ENCODE measurements around the gene MYO1G.

Gene MYO1G

DNA sequence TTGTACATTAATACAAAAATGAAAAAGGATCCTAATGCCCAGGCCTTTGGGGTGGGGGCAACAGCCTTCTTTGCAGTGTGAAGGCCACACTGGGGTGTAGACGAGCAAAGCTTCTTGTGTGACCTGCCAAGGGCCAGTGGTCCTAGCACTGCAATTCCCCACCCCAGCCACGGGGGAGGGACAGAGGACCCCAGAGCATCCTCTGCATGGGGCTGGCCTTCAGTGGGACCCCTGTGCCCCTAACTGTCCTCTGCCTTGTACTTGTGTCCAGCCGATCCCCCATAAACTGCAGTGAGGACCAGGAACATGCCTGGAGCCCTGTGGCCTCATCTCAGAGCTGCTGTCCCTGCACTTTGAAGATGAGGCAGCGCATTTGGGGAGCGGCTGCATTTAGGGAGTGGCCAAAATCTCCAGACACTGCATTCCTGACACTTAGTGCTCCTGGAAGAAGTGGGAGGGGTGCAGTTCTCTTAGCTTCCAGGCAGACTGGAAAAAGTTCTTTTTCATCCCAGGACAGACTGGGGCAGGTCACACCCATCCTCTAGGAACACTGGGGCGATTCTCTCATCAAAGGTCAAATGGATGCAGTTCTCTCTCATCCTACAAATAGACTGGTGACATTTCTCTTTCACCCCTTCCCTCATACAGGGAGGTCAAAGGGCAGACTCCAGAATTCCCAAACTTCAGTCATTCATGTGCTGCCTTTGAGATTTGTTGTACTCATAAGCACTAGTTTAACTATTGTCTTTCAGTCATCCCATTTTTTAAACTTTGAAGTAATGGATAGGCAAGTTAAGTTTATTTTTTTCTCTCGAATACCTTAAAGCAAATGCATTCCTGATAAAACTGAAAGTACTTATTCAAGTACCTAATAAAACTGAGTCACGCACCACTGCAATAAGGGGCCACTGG lies 922 bp upstream of the MYO1G start:
- DNase-seq: no peak

- no peak for DNase-seq
These were observed 868 bp downstream of the MYO1G start for GRCh38 chr7:44977959-44978335.

DNA sequence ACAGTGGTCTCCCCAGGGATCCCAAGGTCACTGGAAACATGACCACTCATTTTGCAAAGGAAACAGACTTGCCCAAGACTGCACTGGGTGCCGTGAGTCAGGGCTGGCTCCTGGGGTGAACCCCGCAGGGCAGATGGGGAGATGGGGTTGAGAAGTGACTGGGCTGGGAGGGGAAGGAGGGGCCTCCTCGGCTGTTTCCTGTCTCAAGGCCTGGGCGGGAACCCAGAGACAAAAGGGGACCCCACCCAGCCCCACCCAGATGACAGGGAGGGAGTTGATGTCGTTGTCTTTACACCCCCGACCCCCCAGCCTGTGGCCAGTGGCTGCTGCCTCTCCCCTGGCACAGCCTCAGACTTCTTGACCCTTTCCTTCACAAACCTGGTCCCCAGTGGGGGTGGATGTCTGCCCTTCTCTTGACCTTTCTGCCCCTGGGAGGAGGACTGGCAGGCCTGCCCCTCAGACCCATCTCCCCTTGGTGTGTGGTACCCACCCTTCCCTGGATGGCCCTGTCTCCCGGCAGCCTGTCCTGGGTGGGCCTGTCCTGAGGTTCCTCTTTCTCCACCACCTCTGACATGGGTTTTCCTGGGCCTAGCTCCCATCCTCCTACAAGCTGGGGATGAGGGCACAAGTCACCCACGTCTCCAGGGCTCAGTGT lies 1.4 kb downstream of the MYO1G start:
- no peak for DNase-seq

DNA sequence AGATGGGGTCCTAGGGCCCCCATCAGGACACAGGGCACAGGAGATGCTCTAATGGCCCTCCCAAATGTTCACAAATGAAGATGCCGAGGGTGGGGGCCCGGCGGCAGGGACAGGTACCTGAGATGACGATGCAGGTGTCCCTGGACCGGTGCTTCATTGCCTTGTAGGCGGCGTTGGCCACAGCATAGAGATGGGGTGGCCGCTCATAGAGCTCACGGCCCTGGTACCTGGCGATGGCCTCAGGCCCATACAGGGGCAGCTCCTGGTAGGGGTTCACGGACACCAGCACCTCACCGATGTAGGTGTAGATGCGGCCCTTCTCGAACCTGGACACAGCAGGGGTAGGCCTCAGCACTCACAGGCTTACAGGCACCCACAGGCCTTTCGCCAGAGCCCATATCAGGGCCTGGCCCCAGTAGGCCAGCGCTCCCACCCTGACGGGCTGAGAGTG lies 2.0 kb downstream of the MYO1G start:
- no peak for DNase-seq

DNA sequence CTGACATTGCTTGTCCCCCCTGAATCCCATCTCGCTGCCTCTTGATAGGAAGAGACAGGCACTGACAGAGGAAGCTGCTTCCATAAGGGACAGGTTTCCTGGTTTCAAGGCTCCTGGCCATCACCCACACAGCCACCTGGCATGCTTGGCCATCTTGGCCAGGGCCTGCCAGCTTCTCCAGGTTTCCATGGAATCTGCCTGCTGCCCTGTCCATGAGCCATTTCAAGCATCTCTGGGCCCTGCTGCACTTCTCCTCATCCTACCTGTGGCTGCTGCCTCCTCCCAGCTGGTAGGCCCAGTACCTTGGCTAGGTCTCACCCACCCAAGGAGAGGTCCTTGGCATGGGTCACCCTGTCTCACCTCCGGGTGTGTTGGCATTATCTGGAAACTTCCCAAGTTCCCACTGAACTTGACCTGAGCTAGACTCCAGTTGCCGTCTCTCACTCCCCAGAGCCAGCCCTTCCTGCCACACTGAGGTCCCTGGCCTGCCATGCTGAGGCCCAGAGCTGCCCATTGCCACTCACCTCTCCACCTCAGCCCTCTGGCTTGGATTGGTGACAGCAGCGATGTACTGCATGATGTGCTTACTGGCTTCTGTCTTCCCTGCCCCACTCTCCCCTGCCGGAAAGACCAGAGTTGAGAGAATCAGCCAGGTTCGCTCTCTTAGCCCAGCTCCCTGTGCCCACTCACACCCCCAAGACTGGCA lies 2.6 kb downstream of the MYO1G start:
- no peak for DNase-seq

GRCh38 chr7:44975331-44976039 lies 3.3 kb downstream of the MYO1G start:
- DNase-seq: no peak

- no peak for DNase-seq
These were observed 4.3 kb downstream of the MYO1G start for GRCh38 chr7:44974549-44974948.

DNA sequence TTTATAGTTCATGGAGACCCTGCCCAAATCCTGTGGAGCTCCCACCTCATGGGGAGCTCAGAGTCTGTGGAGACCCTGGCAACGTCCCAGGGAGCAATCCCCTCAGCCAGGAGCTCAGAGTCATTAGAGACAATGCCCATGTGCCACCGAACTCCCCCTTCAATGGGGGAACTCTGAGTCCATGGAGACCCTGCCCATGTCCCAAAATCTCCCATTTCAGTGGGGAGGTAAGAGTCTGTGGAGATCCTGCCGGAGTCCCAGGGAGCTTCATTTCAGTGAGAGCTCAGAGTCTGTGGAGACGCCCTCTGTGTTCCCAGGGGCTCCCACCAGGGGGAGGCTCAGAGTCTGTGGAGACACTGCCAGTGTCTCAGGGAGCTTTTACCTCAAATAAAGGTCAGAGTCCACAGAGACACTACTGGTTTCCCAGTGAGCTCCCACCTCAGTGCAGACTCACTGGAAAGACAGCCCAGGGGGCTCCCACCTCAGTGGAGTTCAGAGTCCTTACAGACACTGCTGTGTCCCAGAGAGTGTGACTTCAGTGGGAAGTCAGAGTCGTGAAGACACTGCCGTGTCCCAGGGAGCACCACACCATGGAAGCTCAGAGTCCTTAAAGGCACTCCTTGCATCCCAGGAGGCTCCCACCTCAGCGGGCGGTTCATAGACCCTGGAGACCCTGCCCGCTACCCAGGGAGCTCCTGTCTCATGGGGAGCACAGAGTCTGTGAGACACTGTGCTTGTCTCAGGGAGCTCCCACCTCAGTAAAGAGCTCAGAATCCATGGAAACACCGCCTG lies 5.0 kb downstream of the MYO1G start:
- DNase-seq: no peak

DNA sequence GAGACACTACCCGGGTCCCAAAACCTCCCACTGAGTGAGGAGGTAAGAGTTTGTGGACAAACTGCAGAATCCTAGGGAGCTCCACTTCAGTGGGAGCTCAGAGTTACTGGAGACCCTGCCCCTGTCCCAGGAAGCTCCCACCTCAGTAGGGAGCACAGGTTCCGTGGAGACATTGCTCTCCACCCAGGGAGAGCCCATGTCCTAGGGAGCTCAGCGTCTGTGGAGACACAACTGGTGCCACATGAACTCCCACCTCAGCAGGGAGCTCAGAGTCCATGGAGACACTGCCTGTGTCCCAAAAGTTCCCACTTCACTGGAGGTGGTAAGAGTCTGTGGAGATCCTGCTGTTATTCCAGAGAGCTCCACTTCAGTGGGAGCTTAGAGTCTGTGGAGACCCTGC lies 6.3 kb downstream of the MYO1G start:
- DNase-seq: no peak

DNA sequence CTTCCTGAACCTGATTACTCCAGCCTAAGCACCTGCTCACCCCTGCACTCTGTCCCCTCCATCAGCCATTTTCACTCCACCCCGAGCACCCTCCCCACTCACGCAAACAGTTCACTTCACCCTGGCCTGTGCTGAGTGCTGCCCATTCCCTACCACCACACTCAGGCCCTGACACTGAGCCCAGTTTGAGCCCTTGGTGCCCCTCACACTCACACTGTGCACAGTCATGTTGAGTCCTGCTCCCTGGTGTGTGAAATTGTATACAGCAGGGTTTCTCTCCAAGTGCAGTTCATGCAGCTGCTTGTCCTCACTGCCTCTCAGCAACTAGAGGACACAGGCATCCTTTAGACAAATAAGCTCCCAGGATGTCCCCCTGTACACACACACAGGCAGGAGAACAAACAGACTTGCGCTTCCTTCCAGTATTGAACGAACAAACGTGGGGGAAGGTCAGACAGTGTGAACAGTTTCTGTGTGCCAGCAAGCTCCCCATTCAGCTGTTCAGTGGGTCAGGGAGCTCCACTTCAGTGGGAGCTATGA lies 6.8 kb downstream of the MYO1G start:
- peak; percentile 41 for DNase-seq

- no peak for DNase-seq
These were observed 7.5 kb downstream of the MYO1G start for GRCh38 chr7:44971188-44971901.

DNA sequence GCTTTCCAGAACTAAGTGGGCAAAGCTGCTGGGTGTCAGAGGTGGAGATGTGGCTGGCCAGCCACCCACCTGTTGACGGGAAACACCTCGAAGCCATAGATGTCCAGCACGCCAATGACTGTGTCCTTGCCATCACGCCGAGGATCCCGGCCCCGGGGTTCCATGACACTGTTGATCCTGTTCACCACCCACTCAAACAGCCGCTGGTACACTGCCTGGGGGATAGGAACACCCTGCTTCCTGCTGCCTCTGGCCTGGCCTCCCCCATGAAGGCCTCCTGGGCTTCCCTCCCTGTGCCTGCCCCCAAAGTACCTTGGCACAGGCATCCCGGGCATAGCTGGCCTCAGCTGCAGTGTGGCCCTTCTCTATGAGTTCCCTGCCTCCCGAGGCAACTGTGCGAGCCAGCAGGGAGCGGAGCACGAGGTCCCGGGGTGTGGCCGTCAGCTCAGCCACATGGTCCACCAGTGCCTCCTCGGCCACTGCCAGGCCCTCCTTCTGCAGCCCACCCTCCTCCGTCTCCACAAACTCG lies 8.2 kb downstream of the MYO1G start:
- no peak for DNase-seq

DNA sequence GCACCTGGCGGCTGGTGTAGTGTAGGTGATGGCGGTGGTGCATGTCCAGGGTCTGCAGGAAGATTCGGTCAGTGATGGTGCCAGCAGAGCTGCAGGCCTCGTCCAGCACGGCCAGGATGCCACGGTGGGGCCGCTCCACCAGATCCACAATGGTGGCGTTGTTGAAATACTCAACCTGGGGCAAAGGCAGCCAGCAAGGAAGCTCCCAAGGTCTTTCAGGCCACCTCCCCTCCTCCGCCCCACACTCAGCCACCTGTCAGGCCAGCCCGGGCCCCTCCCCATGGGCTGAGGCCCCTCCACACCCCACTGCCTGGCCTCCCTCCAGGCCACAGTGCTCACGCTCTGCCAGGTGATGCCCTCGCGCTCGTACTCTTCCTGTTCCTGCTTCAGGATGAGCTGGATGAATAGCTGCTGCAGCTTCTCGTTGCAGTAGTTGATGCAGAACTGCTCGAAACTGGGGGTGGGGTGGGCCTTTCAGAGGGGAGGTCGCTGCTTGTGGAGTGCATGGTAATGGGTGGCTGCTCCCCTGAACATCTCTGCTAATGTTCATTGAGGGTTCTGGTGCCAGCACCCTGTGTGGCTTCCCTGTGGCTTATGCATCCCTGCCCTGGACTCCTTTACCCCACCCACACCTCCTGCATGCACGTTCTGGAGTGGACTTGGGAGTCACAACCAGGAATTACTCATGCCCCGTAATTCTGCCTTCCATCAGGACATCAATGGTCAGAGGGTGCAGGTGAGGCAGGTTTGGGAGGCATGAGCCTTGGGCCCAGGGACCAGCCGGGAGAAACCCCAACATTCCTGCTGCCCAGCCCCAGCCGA lies 8.9 kb downstream of the MYO1G start:
- no peak for DNase-seq

GRCh38 chr7:44969049-44969700 lies 9.6 kb downstream of the MYO1G start:
- no peak for DNase-seq

DNA sequence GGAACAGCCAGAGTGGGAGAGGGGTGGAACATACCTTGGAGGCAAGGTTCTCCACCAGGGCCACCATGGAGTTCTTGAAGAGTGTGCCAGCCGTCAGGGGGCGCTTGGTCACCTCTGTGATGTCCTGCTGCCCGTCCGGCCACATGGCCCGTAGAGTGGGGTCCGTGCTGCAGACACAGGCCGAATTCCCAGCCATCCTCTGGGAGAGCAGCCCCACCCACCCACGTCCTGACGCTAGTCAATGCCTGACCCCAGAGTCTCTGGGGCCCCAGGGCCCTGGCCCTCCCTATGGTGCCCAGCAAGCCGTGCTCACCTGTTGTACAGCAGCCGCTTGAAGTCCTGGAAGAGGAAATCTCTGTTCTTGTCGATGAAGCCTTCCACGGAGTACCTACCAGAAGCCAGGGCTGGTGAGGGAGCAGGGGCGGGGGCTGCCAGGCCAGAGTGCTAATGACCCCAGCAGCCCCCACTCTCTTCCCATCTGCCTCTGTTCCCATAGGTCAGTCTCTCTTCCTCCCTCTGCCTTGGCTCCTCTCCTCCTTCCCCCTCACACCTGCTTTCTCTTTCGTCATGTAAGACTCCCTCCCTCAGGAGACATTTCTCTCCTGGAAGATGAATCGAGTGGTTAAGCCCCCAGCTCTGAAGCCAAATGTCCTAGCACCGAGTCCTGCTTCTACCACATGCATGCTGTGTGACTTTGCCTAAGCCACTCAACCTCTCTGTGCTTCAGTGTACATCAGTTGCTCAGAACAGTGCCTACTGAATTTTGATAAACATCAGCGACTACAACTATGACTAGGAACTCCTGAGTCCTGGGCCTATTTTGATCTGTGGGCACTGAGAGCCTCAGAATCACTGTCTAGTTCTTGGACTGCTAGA lies 11.0 kb downstream of the MYO1G start:
- no peak for DNase-seq

DNA sequence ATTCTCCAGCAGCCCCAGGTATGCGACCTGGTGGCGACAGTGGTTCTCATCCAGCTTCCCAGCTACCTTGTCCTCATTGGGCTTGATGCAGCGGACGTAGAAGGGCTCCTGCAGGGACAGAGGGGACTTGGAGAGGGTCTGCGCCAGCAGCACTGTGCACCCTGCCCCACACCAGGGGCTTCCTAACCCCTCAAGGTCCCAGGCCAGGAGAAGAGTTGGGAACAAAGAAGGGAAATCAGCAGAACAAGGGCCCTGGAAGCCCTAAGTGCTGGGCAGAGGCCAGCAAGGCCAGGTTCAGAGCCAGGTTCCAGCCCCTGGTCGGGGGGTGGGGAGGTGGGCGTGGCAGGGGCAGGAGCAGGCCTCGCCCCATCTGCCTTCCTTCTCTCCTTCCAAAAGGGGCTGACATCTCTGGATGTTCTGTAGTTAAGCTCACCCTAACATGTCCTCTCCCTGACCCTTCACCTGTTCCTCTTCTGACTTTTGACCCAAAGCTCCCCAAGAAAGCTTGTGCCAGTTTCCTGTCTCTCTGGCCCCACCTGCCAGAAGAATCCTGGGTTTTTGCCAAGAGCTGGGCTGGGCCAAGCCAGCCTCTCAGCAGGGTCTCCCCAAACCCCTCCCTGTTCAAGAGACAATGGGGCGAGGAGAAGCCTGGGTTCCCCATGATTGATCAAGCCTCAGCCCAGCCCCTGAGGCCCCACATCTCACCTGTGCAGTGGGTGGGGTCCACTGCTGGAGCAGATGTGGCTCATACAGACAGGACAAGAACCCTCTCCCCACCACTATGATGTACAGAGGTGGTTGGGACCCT lies 11.9 kb downstream of the MYO1G start:
- no peak for DNase-seq

DNA sequence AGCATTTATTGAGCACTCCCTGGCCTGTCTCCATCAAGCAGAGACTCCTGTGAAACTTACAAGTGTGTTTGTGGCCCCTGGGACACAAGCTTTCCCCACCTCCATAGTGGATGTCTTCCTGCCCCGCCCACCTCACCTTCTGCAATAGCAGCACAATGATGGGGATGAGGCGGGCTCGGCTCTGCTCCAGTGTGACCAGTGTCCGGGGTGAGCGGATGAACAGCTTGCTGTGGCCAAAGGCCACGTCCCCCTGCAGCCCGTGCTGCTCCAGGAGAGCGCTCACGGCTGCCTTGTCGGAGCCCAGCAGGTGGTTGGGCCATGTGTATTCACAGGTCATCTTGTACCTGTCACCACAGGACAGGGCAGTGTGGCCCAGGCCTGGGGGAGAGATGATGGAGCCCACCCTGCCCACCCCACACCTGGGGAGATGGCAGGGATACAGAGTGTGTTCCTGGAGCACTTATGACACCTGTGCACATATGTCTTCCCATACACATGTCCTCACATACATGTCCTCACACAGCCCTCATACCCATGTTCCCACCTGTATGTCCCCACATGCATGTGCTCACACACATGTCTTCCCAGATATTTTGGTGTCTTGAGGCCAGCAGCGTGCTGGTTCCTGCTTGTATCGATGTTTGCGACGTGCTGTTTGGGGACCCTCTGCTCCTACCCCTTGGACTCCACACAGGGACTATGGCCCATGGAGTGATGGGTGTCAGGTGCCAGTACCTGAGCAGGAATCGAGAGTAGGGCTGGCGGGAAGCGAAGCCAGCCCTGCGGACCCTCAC lies 12.7 kb downstream of the MYO1G start:
- no peak for DNase-seq

Data from NCI-H510A (cell line).